Occipital lobe (tissue), 2 donors: Measurements from ENCODE around the gene TNS1. TPM values are rescaled to one million over a fixed set of nuclear protein-coding genes. Genes with fewer than 3 reads are reported as not detected.

Source experiments
- DNase-seq: peaks from one replicate; lab custom pipeline; 2025; lab: John Stamatoyannopoulos, UW
- total RNA-seq: library from RNA; depleted of rRNA; stranded (reverse); fragments of >200 nt; gene quantifications from one replicate; pipeline ENCODE4 v1.2.3, GENCODE V29; 2014

TNS1 gene
- total RNA-seq, 1 donor from 2014 or later, result 3.1 TPM

- DNase-seq, result no peak
Measured at GRCh38 chr2:217873371-217873770, 129.4 kb downstream of the TNS1 start.

GRCh38 chr2:217872319-217872718 lies 130.5 kb downstream of the TNS1 start:
- no peak for DNase-seq

GRCh38 chr2:217870528-217871011 lies 132.2 kb downstream of the TNS1 start:
- no peak for DNase-seq

GRCh38 chr2:217868911-217869334 lies 133.9 kb downstream of the TNS1 start:
- DNase-seq, result no peak

GRCh38 chr2:217868265-217868892 lies 134.4 kb downstream of the TNS1 start:
- no peak for DNase-seq

GRCh38 chr2:217866457-217866856 lies 136.3 kb downstream of the TNS1 start:
- DNase-seq, result no peak

- no peak for DNase-seq
Measured at GRCh38 chr2:217864963-217865772, 137.6 kb downstream of the TNS1 start.

GRCh38 chr2:217863883-217864282 lies 138.9 kb downstream of the TNS1 start:
- DNase-seq, result no peak

- DNase-seq, result no peak
Measured at GRCh38 chr2:217861334-217861877, 141.4 kb downstream of the TNS1 start.

- no peak for DNase-seq
Measured at GRCh38 chr2:217859926-217860325, 142.9 kb downstream of the TNS1 start.

GRCh38 chr2:217858519-217859491 lies 144.0 kb downstream of the TNS1 start:
- DNase-seq, result peak; percentile 80

GRCh38 chr2:217857624-217858506 lies 144.9 kb downstream of the TNS1 start:
- DNase-seq, result no peak

- DNase-seq, result no peak
Measured at GRCh38 chr2:217856871-217857270, 145.9 kb downstream of the TNS1 start.

GRCh38 chr2:217856159-217856558 lies 146.6 kb downstream of the TNS1 start:
- DNase-seq, result no peak

GRCh38 chr2:217854684-217855420 lies 147.9 kb downstream of the TNS1 start:
- DNase-seq, result no peak

- DNase-seq, result no peak
Measured at GRCh38 chr2:217853961-217854360, 148.8 kb downstream of the TNS1 start.

GRCh38 chr2:217853301-217853881 lies 149.4 kb downstream of the TNS1 start:
- no peak for DNase-seq

- DNase-seq, result no peak
Measured at GRCh38 chr2:217852555-217853211, 150.1 kb downstream of the TNS1 start.
